ENCODE data around the gene LRRK1. TPM values are rescaled to one million over a fixed set of nuclear protein-coding genes. Genes with fewer than 3 reads are reported as not detected.

The LRRK1 gene
- total RNA-seq, 4 donors from 2014 or later = 12.1 to 23.8 (median 15.2) TPM

GRCh38 chr15:101063891-101064794, 145.0 kb downstream of the LRRK1 start:
- H3K9me3 ChIP-seq = no peaks in the 10 kb centered on the region
- no peak overlapping the region for H3K4me3 ChIP-seq
- H3K27ac ChIP-seq = no peak overlapping the region
- no peaks in the 10 kb centered on the region for H3K27me3 ChIP-seq
- no peak for ATAC-seq
- TF ChIP-seq EP300 (IDR thresholded peaks at IDR 0.05) (no peak), POLR2A (IDR thresholded peaks at IDR 0.05) (no peak), POLR2AphosphoS5 (IDR thresholded peaks at IDR 0.05) (no peak), CTCF (IDR thresholded peaks at IDR 0.05) (no peak)
- 54 to 55% methylated on average over 5 to 8 of the region's 30 CpGs for WGBS, 2 donors (ENCODE audit: low coverage in 1 of 2)
- peaks cover 0 to 26% (median 9%) of the 10 kb centered on the region in 3 donors for H3K4me1 ChIP-seq
- H3K36me3 ChIP-seq = peaks cover 0 to 79% of the 10 kb centered on the region in 2 donors

- peaks cover 0 to 70% of the 10 kb centered on the region in 2 donors for H3K36me3 ChIP-seq
- TF ChIP-seq POLR2A (IDR thresholded peaks at IDR 0.05) (no peak), CTCF (IDR thresholded peaks at IDR 0.05) (no peak), EP300 (IDR thresholded peaks at IDR 0.05) (no peak), POLR2AphosphoS5 (IDR thresholded peaks at IDR 0.05) (no peak)
- H3K27me3 ChIP-seq = no peaks in the 10 kb centered on the region
- H3K4me1 ChIP-seq = peaks cover 0 to 34% (median 12%) of the 10 kb centered on the region in 3 donors
- 73% methylated on average over 2 of the region's 19 CpGs; no CpG with 5 or more reads in 1 of the 2 donors for WGBS, 2 donors (ENCODE audit: low coverage in 1 of 2)
- no peak overlapping the region for H3K4me3 ChIP-seq
- ATAC-seq = no peak
- H3K27ac ChIP-seq = no peak overlapping the region
- no peaks in the 10 kb centered on the region for H3K9me3 ChIP-seq
These were observed 145.8 kb downstream of the LRRK1 start for GRCh38 chr15:101064795-101065569.

- H3K9me3 ChIP-seq = no peaks in the 10 kb centered on the region
- peaks cover 0 to 41% (median 18%) of the 10 kb centered on the region in 3 donors for H3K4me1 ChIP-seq
- peaks cover 0 to 63% of the 10 kb centered on the region in 2 donors for H3K36me3 ChIP-seq
These were observed 146.5 kb downstream of the LRRK1 start for GRCh38 chr15:101065570-101066221.

More at GRCh38 chr15:101065570-101066221, 146.5 kb downstream of the LRRK1 start:
- no peak overlapping the region for H3K27ac ChIP-seq
- TF ChIP-seq CTCF (IDR thresholded peaks at IDR 0.05) = no peak
- TF ChIP-seq EP300 (IDR thresholded peaks at IDR 0.05) = no peak
- TF ChIP-seq POLR2AphosphoS5 (IDR thresholded peaks at IDR 0.05) = no peak
- no peak for TF ChIP-seq POLR2A (IDR thresholded peaks at IDR 0.05)
- no peak for ATAC-seq
- H3K4me3 ChIP-seq = no peak overlapping the region
- WGBS, 2 donors (ENCODE audit: low coverage in 1 of 2) = 91 to 96% methylated on average over 5 to 9 of the region's 28 CpGs
- H3K27me3 ChIP-seq = no peaks in the 10 kb centered on the region

Measured in gastroesophageal sphincter (tissue), 4 donors.